Esophagus muscularis mucosa (tissue), 3 donors: ENCODE data around the gene S1PR4.

Experiments used
- CTCF ChIP-seq, 3 experiments: fragments of 200-600 bp in 2 of 3; fragments of 450-650 bp in 1 of 3; sonication (generic) in 2 of 3; IDR thresholded peaks; one replicate each; pipeline ENCODE4 v1.5.1; 2017 to 2019; ENCODE audit warnings: antibody characterized with exemption in 3 of 3, mild to moderate bottlenecking in 2 of 3, moderate library complexity in 1 of 3
- POLR2A ChIP-seq: fragments of 450-650 bp; IDR thresholded peaks from one replicate; pipeline ENCODE4 v1.6.1; 2017; ENCODE audit warnings: antibody characterized with exemption, moderate library complexity, mild to moderate bottlenecking, low read depth

- no peak for TF ChIP-seq CTCF (IDR thresholded peaks at IDR 0.05)
- no peak for TF ChIP-seq POLR2A
Measured at GRCh38 chr19:3225169-3225485, 46.6 kb downstream of the S1PR4 start.
